H7 (cell line): ENCODE measurements around the gene AGXT2. TPM values are rescaled to one million over a fixed set of nuclear protein-coding genes. Genes with fewer than 3 reads are reported as not detected.
"Not testable (repeated sequence)": the region's sequence is repeated elsewhere in the genome, so short reads cannot be mapped to it uniquely, and the experiment has no call there.

Experiments used
- DNase-seq: peaks from one replicate; pipeline ENCODE4 v3.0.0; 2012
- H3K27me3 ChIP-seq: 2 replicates; pipeline ENCODE4 v1.6.0; 2011; ENCODE audit warnings: mild to moderate bottlenecking, low read length; ENCODE audit not compliant: control insufficient read depth, insufficient read depth
- H3K36me3 ChIP-seq: replicated peaks from 2 replicates; pipeline ENCODE4 v1.5.1; 2011; ENCODE audit warnings: low read length; ENCODE audit not compliant: control insufficient read depth, insufficient read depth
- H3K4me3 ChIP-seq: 2 replicates; pipeline ENCODE4 v1.5.1; 2011; ENCODE audit warnings: low read depth, mild to moderate bottlenecking, control low read depth, low read length, moderate library complexity; ENCODE audit not compliant: insufficient read depth
- total RNA-seq: library from RNA; depleted of rRNA; stranded (reverse); fragments of >200 nt; shearing (Covaris generic); gene quantifications from 2 replicates; pipeline ENCODE4 v1.2.3, GENCODE V29; 2014

Gene AGXT2
- total RNA-seq, 1 experiment from 2014 or later = not detected

GRCh38 chr5:35036536-35036935 lies 11.2 kb downstream of the AGXT2 start:
- Histone ChIP-seq H3K4me3 (no peak overlapping the region), H3K27me3 (no peaks in the 10 kb centered on the region), H3K36me3 (no peaks in the 10 kb centered on the region)
- DNase-seq = no peak

GRCh38 chr5:35035929-35036328 lies 11.8 kb downstream of the AGXT2 start:
- not testable (repeated sequence) for DNase-seq, H3K4me3 ChIP-seq, H3K36me3 ChIP-seq, H3K27me3 ChIP-seq

GRCh38 chr5:35035271-35035670 lies 12.5 kb downstream of the AGXT2 start:
- no peaks in the 10 kb centered on the region for H3K27me3 ChIP-seq
- DNase-seq = no peak
- H3K36me3 ChIP-seq = no peaks in the 10 kb centered on the region
- H3K4me3 ChIP-seq = no peak overlapping the region

- H3K27me3 ChIP-seq = no peaks in the 10 kb centered on the region
- no peaks in the 10 kb centered on the region for H3K36me3 ChIP-seq
- H3K4me3 ChIP-seq = no peak overlapping the region
- DNase-seq = no peak
These were observed 15.4 kb downstream of the AGXT2 start for GRCh38 chr5:35032356-35032755.

GRCh38 chr5:35031276-35031675 lies 16.5 kb downstream of the AGXT2 start:
- Histone ChIP-seq H3K36me3 (no peaks in the 10 kb centered on the region), H3K4me3 (no peak overlapping the region), H3K27me3 (no peaks in the 10 kb centered on the region)
- DNase-seq = peak; percentile 6

GRCh38 chr5:35030426-35031100 lies 17.2 kb downstream of the AGXT2 start:
- Histone ChIP-seq H3K36me3 (no peaks in the 10 kb centered on the region), H3K27me3 (no peaks in the 10 kb centered on the region), H3K4me3 (no peak overlapping the region)
- no peak for DNase-seq

- no peak for DNase-seq
- H3K27me3 ChIP-seq = no peaks in the 10 kb centered on the region
- no peaks in the 10 kb centered on the region for H3K36me3 ChIP-seq
- H3K4me3 ChIP-seq = no peak overlapping the region
These were observed 18.4 kb downstream of the AGXT2 start for GRCh38 chr5:35029333-35029732.

GRCh38 chr5:35026941-35027340 lies 20.8 kb downstream of the AGXT2 start:
- DNase-seq = no peak
- Histone ChIP-seq H3K4me3 (no peak overlapping the region), H3K36me3 (no peaks in the 10 kb centered on the region), H3K27me3 (no peaks in the 10 kb centered on the region)

- Histone ChIP-seq H3K4me3 (no peak overlapping the region), H3K36me3 (no peaks in the 10 kb centered on the region), H3K27me3 (no peaks in the 10 kb centered on the region)
- no peak for DNase-seq
These were observed 21.4 kb downstream of the AGXT2 start for GRCh38 chr5:35026280-35026840.

GRCh38 chr5:35024911-35025510 lies 22.7 kb downstream of the AGXT2 start:
- no peak overlapping the region for H3K4me3 ChIP-seq
- DNase-seq = no peak
- no peaks in the 10 kb centered on the region for H3K27me3 ChIP-seq
- no peaks in the 10 kb centered on the region for H3K36me3 ChIP-seq

- no peaks in the 10 kb centered on the region for H3K27me3 ChIP-seq
- H3K36me3 ChIP-seq = no peaks in the 10 kb centered on the region
- DNase-seq = no peak
- H3K4me3 ChIP-seq = no peak overlapping the region
These were observed 24.2 kb downstream of the AGXT2 start for GRCh38 chr5:35023391-35024178.

- no peak for DNase-seq
- no peaks in the 10 kb centered on the region for H3K36me3 ChIP-seq
- no peak overlapping the region for H3K4me3 ChIP-seq
- no peaks in the 10 kb centered on the region for H3K27me3 ChIP-seq
These were observed 31.3 kb downstream of the AGXT2 start for GRCh38 chr5:35016174-35017051.

GRCh38 chr5:35015063-35015462 lies 32.7 kb downstream of the AGXT2 start:
- no peak for DNase-seq
- Histone ChIP-seq H3K4me3 (no peak overlapping the region), H3K27me3 (no peaks in the 10 kb centered on the region), H3K36me3 (no peaks in the 10 kb centered on the region)

GRCh38 chr5:35012796-35013195 lies 35.0 kb downstream of the AGXT2 start:
- Histone ChIP-seq H3K36me3 (no peaks in the 10 kb centered on the region), H3K4me3 (no peak overlapping the region), H3K27me3 (no peaks in the 10 kb centered on the region)
- no peak for DNase-seq
